OCI-LY7 (cell line): ENCODE data around the gene FEV. TPM values are rescaled to one million over a fixed set of nuclear protein-coding genes. Genes with fewer than 3 reads are reported as not detected.

Experiments used
- BruUV-seq: library from RNA; stranded (reverse); fragments of 400-500 nt; replicated peaks from 2 replicates; lab custom pipeline; 2021; lab: Mats Ljungman, UMichigan
- CTCF ChIA-PET: fragments of 300-600 bp; sonication (Branson Sonifier 250); formaldehyde crosslinking; loops from one replicate; lab custom pipeline; 2022; ENCODE audit warnings: antibody characterized with exemption; ENCODE audit not compliant: unreplicated experiment; lab: Charles Lee
- POLR2A ChIA-PET: fragments of 300-600 bp; sonication (Branson Sonifier 250); formaldehyde crosslinking; loops from one replicate; lab custom pipeline; 2022; ENCODE audit warnings: antibody characterized with exemption; lab: Charles Lee
- DNase-seq: peaks from one replicate; pipeline ENCODE4 v3.0.0-alpha.2; 2015; ENCODE audit warnings: low spot score
- H2AFZ ChIP-seq: fragments of 200-600 bp; sonication (generic), shearing (Covaris generic); 2 replicates; pipeline ENCODE4 v1.6.1; 2014; ENCODE audit warnings: mild to moderate bottlenecking, antibody characterized with exemption, low read length, moderate library complexity
- H3K27ac ChIP-seq: fragments of 200-600 bp; sonication (generic); 2 replicates; pipeline ENCODE4 v1.5.1; 2014; ENCODE audit warnings: mixed run types, low read depth, mild to moderate bottlenecking, moderate library complexity, low read length, inconsistent platforms; ENCODE audit not compliant: poor library complexity, severe bottlenecking
- H3K36me3 ChIP-seq: fragments of 200-600 bp; sonication (generic); 2 replicates; pipeline ENCODE4 v1.6.1; 2014; ENCODE audit warnings: mild to moderate bottlenecking, antibody characterized with exemption, low read length, moderate library complexity, mixed read lengths; ENCODE audit not compliant: insufficient read depth
- H3K4me1 ChIP-seq: fragments of 200-600 bp; sonication (generic); 2 replicates; pipeline ENCODE4 v1.5.1; 2014; ENCODE audit warnings: mild to moderate bottlenecking, low read length; ENCODE audit not compliant: insufficient read depth, poor library complexity, severe bottlenecking
- H3K4me2 ChIP-seq: fragments of 200-600 bp; sonication (generic); 2 replicates; pipeline ENCODE4 v1.6.1; 2014; ENCODE audit warnings: mild to moderate bottlenecking, low read length
- H3K4me3 ChIP-seq: fragments of 200-600 bp; sonication (generic); 2 replicates; pipeline ENCODE4 v1.5.1; 2014; ENCODE audit warnings: mild to moderate bottlenecking, low read depth, low read length; ENCODE audit not compliant: poor library complexity, severe bottlenecking
- H3K79me2 ChIP-seq: fragments of 200-600 bp; sonication (generic); 2 replicates; pipeline ENCODE4 v1.6.1; 2016; ENCODE audit warnings: low read depth, mild to moderate bottlenecking, low read length, moderate library complexity, mixed read lengths; ENCODE audit not compliant: insufficient read depth
- H3K9me2 ChIP-seq: fragments of 200-600 bp; sonication (generic); 2 replicates; pipeline ENCODE4 v1.6.1; 2016; ENCODE audit warnings: mild to moderate bottlenecking, low read length, mixed read lengths; ENCODE audit not compliant: insufficient read depth
- H3K9me3 ChIP-seq: fragments of 200-600 bp; sonication (generic); 2 replicates; pipeline ENCODE4 v1.6.1; 2014; ENCODE audit warnings: mild to moderate bottlenecking, mixed run types, low read length, mixed read lengths
- H4K20me1 ChIP-seq: fragments of 200-600 bp; sonication (generic); 2 replicates; pipeline ENCODE4 v1.6.1; 2014; ENCODE audit warnings: mild to moderate bottlenecking, antibody characterized with exemption, low read length, moderate library complexity, mixed read lengths; ENCODE audit not compliant: insufficient read depth
- EZH2phosphoT487 ChIP-seq: fragments of 200-600 bp; sonication (generic); IDR thresholded peaks from 2 replicates; pipeline ENCODE4 v1.6.1; 2018; ENCODE audit warnings: low read depth, borderline replicate concordance, mild to moderate bottlenecking, mixed run types, antibody characterized with exemption, low read length, moderate library complexity, mixed read lengths
- intact Hi-C: fragments of 100-400 bp; cut with micrococcal nuclease; formaldehyde crosslinking; loops from one replicate; pipeline ENCODE4 v1.10.0; 2022; ENCODE audit not compliant: unreplicated experiment
- total RNA-seq, 2 experiments: library from RNA; depleted of rRNA in 1 of 2; stranded (reverse); fragments of >200 nt in 1 of 2; shearing (Covaris generic) in 1 of 2; gene quantifications; 2 replicates each; pipeline ENCODE4 v1.2.3, GENCODE V29; 2014 to 2022
- TF ChIP-seq, protein P1 (sequence below): fragments of 200-600 bp; sonication (generic); conservative IDR thresholded peaks from 2 replicates; pipeline ENCODE4 v1.5.1; 2014; ENCODE audit warnings: mild to moderate bottlenecking, antibody characterized with exemption, low read length, moderate library complexity, mixed read lengths

Gene FEV
- total RNA-seq, 2 experiments from 2014 or later = not detected

DNA sequence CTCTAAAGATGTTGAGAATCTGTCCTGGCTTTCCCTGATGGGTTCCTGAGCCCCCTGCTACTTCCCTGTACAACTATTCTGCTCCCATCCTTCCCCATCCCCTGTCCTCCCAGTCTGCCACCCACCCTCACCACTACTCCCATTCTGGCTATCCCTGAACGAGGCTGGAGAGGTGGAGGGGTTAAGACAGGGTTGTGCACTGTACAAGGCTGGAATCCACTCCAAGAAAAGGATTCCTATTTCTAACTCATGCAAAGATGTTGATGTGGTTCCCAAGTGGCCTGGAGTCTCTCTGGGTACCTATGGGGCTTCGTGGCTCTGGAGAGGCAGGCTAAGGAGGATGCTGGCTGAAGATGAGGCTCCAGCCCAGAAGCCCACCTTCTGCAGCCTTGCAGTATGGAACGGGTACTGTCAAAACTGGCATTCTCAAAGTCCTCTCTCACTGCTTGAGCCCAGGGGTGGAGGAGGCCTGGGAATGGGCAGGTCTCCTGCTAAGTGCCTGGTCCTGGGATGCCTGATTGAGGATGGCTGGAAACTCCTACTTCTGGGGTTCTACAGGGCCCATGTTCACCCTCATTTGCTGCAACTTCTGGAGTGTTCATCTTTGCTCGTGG lies 1.3 kb upstream of the FEV start:
- Histone ChIP-seq H3K4me1 (no peaks in the 10 kb centered on the region), H3K4me2 (no peak overlapping the region), H3K9me3 (no peaks in the 10 kb centered on the region), H4K20me1 (no peaks in the 10 kb centered on the region), H2AFZ (no peak overlapping the region), H3K9me2 (no peaks in the 10 kb centered on the region), H3K27ac (no peak overlapping the region), H3K36me3 (no peaks in the 10 kb centered on the region), H3K4me3 (no peak overlapping the region), H3K79me2 (no peaks in the 10 kb centered on the region)
- DNase-seq = no peak
- ChIA-PET POLR2A (no interaction called here), CTCF (no interaction called here)
- TF ChIP-seq, protein P1, sequence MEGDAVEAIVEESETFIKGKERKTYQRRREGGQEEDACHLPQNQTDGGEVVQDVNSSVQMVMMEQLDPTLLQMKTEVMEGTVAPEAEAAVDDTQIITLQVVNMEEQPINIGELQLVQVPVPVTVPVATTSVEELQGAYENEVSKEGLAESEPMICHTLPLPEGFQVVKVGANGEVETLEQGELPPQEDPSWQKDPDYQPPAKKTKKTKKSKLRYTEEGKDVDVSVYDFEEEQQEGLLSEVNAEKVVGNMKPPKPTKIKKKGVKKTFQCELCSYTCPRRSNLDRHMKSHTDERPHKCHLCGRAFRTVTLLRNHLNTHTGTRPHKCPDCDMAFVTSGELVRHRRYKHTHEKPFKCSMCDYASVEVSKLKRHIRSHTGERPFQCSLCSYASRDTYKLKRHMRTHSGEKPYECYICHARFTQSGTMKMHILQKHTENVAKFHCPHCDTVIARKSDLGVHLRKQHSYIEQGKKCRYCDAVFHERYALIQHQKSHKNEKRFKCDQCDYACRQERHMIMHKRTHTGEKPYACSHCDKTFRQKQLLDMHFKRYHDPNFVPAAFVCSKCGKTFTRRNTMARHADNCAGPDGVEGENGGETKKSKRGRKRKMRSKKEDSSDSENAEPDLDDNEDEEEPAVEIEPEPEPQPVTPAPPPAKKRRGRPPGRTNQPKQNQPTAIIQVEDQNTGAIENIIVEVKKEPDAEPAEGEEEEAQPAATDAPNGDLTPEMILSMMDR = no peak
- TF ChIP-seq EZH2phosphoT487 = no peak
- intact Hi-C loops = no loop called here
- no TSS peak for BruUV-seq

GRCh38 chr2:218985325-218986091 lies 524 bp upstream of the FEV start:
- H3K4me3 ChIP-seq = no peak overlapping the region
- no peaks in the 10 kb centered on the region for H3K79me2 ChIP-seq
- no peak for DNase-seq
- no peaks in the 10 kb centered on the region for H3K9me3 ChIP-seq
- H3K4me2 ChIP-seq = no peak overlapping the region
- H3K4me1 ChIP-seq = no peaks in the 10 kb centered on the region
- no peak overlapping the region for H2AFZ ChIP-seq
- no peaks in the 10 kb centered on the region for H3K9me2 ChIP-seq
- no peak overlapping the region for H3K27ac ChIP-seq
- ChIA-PET POLR2A (no interaction called here), CTCF (no interaction called here)
- intact Hi-C loops = no loop called here
- no peaks in the 10 kb centered on the region for H4K20me1 ChIP-seq
- TF ChIP-seq, protein P1 = no peak
- TF ChIP-seq EZH2phosphoT487 = no peak
- BruUV-seq = no TSS peak
- no peaks in the 10 kb centered on the region for H3K36me3 ChIP-seq
